Measurements from ENCODE around the gene SLC25A26. TPM values are rescaled to one million over a fixed set of nuclear protein-coding genes. Genes with fewer than 3 reads are reported as not detected.

SLC25A26 gene
- total RNA-seq, 1 donor from 2014 or later = 39.0 TPM

DNA sequence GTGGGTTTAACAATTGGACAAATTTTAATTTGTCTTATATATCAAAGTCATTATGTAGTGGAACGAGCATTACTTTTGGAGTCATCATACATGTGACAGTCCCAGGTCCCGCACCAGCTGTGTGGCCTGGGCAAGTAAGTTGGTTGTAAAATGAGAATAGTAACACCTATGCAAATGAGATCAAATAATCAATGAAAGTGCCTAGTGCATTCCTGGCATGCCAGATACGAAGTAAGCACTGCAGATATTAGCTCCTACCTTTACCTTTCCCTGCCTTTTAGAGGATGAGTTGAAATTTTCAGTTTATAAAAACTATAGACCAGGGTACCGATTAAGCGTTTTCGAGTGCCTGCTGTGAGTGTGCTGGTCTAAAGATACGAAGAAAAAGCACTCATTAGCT lies 145.9 kb downstream of the SLC25A26 start:
- DNase-seq (ENCODE audit: low read depth) = no peak
- H3K4me3 ChIP-seq (ENCODE audit: low read depth, low read length) = no peak overlapping the region
- H3K27me3 ChIP-seq (ENCODE audit: control insufficient read depth, insufficient read depth, low read length) = no peaks in the 10 kb centered on the region
- TF ChIP-seq, protein P1, sequence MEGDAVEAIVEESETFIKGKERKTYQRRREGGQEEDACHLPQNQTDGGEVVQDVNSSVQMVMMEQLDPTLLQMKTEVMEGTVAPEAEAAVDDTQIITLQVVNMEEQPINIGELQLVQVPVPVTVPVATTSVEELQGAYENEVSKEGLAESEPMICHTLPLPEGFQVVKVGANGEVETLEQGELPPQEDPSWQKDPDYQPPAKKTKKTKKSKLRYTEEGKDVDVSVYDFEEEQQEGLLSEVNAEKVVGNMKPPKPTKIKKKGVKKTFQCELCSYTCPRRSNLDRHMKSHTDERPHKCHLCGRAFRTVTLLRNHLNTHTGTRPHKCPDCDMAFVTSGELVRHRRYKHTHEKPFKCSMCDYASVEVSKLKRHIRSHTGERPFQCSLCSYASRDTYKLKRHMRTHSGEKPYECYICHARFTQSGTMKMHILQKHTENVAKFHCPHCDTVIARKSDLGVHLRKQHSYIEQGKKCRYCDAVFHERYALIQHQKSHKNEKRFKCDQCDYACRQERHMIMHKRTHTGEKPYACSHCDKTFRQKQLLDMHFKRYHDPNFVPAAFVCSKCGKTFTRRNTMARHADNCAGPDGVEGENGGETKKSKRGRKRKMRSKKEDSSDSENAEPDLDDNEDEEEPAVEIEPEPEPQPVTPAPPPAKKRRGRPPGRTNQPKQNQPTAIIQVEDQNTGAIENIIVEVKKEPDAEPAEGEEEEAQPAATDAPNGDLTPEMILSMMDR (IDR thresholded peaks at IDR 0.05; ENCODE audit: insufficient read depth, low read length, severe bottlenecking) = no peak
- FAIRE-seq = no peak
- no peaks in the 10 kb centered on the region for H3K36me3 ChIP-seq (ENCODE audit: control insufficient read depth, insufficient read depth, low read length)

DNA sequence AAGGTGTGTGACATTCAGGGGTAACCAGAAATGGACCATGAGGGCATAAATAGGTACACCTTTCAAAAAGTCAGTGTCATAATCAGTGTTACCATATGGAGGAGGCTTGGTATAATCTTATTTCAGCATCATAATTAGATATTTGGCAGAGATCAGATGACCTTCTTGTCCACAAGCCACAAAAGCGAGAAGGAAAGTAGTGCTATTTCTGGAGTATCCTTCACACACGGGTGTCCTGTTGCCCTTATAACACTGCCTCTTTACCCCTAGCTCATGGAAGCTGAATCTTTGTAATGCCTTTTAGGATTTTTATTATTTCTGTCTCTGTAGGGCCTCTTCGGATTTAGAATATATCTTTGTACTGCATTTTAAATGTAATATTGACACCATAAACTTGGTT lies 147.2 kb downstream of the SLC25A26 start:
- DNase-seq (ENCODE audit: low read depth) (no peak), FAIRE-seq (no peak)
- H3K27me3 ChIP-seq (ENCODE audit: control insufficient read depth, insufficient read depth, low read length) = no peaks in the 10 kb centered on the region
- H3K36me3 ChIP-seq (ENCODE audit: control insufficient read depth, insufficient read depth, low read length) = no peaks in the 10 kb centered on the region
- no peak overlapping the region for H3K4me3 ChIP-seq (ENCODE audit: low read depth, low read length)
- TF ChIP-seq, protein P1 (IDR thresholded peaks at IDR 0.05; ENCODE audit: insufficient read depth, low read length, severe bottlenecking) = no peak

DNA sequence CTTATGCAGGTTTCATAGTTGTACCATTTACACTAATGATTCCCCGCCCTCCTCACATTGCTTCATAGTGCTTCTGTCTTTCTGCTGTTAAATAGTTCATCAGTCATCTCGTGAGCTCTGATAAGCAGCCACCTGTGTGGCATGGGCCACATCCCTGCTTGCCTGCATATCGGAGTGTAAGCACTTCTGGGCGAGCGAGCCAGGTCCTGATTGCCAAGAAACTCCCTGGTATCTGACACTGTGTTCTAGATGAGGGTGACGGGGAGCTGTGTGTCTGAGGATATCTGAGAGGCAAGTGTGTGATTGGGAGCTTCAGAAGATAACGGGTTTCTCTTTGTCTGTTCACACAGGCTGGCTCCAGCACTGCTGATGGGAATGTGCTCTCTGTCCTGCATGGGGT lies 149.4 kb downstream of the SLC25A26 start:
- no peaks in the 10 kb centered on the region for H3K36me3 ChIP-seq (ENCODE audit: control insufficient read depth, insufficient read depth, low read length)
- H3K4me3 ChIP-seq (ENCODE audit: low read depth, low read length) = no peak overlapping the region
- TF ChIP-seq, protein P1 (IDR thresholded peaks at IDR 0.05; ENCODE audit: insufficient read depth, low read length, severe bottlenecking) = no peak
- DNase-seq (ENCODE audit: low read depth) (no peak), FAIRE-seq (no peak)
- no peaks in the 10 kb centered on the region for H3K27me3 ChIP-seq (ENCODE audit: control insufficient read depth, insufficient read depth, low read length)

DNA sequence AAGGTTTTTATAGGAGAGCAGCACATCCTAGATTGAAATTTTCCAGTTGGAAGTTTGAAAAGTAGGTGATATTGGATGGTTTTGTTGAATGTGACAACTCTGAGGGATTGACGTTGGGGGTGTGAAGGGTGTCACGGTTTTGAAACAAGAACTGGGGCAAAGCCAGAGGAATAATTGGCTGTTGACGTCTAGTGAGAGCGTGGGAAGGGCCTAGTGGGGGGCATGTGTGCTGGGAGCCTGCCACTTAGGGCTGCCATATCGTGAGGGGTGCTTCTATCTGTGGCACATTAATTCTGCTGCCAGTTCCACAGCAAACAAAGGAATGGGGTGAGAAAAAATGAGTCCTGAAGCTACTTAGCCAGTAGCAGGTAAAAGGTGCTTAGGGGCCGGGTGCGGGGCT lies 150.6 kb downstream of the SLC25A26 start:
- FAIRE-seq (no peak), DNase-seq (ENCODE audit: low read depth) (no peak)
- Histone ChIP-seq H3K4me3 (ENCODE audit: low read depth, low read length) (no peak overlapping the region), H3K36me3 (ENCODE audit: control insufficient read depth, insufficient read depth, low read length) (no peaks in the 10 kb centered on the region), H3K27me3 (ENCODE audit: control insufficient read depth, insufficient read depth, low read length) (no peaks in the 10 kb centered on the region)
- TF ChIP-seq, protein P1 (IDR thresholded peaks at IDR 0.05; ENCODE audit: insufficient read depth, low read length, severe bottlenecking) = no peak

DNA sequence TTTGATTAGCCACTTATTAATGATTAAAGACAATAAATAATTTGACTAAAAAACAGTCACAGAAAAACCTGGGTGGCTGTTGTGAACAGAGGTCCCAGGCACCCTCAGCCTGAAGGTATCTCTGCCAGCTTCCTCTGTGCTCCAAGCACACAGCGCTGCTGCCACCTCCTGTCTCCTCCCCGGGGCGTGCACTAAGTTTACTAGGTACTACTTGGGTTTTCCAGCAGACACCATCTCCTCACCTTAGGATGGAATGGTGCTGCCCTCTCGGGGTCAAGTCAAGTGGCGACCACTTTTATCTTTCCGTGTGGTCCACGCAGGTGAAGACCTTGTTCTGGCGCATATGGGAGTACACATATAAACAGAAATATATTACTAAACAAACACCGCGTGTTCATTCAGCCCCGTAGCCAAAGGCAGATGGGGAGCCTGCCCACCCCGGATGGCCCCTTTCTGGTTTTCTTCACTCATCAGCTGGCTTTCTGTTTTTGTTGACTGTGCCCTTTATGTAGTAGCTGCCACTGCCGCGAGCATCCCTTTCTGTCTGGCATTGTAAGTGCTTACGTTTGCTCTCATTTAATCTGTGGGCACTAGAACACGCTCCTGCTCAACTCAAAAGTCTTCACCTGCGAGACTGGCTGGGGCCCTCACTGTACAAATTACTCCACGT lies 152.0 kb downstream of the SLC25A26 start:
- H3K4me3 ChIP-seq (ENCODE audit: low read depth, low read length) = no peak overlapping the region
- H3K36me3 ChIP-seq (ENCODE audit: control insufficient read depth, insufficient read depth, low read length) = no peaks in the 10 kb centered on the region
- DNase-seq (ENCODE audit: low read depth) (peak; percentile 21), FAIRE-seq (no peak)
- no peaks in the 10 kb centered on the region for H3K27me3 ChIP-seq (ENCODE audit: control insufficient read depth, insufficient read depth, low read length)
- TF ChIP-seq, protein P1 (IDR thresholded peaks at IDR 0.05; ENCODE audit: insufficient read depth, low read length, severe bottlenecking) = peak; percentile 15

DNA sequence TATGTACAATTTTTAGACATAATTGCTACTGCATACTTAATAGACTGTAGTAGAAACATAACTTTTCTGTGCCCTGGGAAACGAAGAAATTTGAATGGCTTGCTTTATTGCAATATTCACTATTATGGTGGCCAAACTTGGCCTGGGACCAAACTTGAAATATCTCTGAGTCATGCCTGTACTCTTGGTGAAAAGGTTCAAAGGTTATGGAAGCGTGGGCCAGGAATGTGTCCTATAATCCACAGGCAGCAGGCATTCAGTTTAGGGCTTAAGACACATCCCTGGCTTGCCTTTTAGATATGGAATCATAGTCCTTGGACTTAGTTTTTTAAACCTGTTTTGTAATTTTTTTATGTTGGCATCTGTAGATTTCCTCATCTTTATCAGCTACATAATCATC lies 155.8 kb downstream of the SLC25A26 start:
- FAIRE-seq (no peak), DNase-seq (ENCODE audit: low read depth) (peak; percentile 40)
- TF ChIP-seq, protein P1 (IDR thresholded peaks at IDR 0.05; ENCODE audit: insufficient read depth, low read length, severe bottlenecking) = no peak
- Histone ChIP-seq H3K4me3 (ENCODE audit: low read depth, low read length) (no peak overlapping the region), H3K27me3 (ENCODE audit: control insufficient read depth, insufficient read depth, low read length) (no peaks in the 10 kb centered on the region), H3K36me3 (ENCODE audit: control insufficient read depth, insufficient read depth, low read length) (peaks cover 6% of the 10 kb centered on the region)

Measured in bronchial epithelial cell (primary cell).